ENCODE measurements around the gene GSE1.
A peak's percentile ranks its signal among the peaks of the same experiment; 100 is the strongest.

GSE1 gene

DNA sequence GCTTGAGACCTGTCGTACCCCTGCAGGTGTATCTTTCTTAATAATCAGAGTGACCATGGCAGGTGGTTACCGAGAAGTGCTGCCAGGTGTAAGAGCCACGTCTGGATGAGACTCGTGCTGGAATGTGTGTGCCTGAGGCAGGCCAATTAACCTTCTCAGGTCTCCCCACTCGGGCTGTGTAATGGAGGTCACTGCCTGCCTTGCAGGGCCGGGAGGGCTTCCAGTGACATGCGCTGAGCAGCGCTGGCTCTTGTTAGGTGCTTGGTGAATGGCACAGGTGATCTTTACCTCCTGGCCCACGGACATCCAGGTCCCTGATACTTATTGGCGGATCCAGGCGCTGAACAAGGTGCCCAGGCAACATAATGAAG, 4.6 kb upstream of the GSE1 start:
- no peak for DNase-seq (ENCODE audit: low read depth)
- TF ChIP-seq, protein P1, sequence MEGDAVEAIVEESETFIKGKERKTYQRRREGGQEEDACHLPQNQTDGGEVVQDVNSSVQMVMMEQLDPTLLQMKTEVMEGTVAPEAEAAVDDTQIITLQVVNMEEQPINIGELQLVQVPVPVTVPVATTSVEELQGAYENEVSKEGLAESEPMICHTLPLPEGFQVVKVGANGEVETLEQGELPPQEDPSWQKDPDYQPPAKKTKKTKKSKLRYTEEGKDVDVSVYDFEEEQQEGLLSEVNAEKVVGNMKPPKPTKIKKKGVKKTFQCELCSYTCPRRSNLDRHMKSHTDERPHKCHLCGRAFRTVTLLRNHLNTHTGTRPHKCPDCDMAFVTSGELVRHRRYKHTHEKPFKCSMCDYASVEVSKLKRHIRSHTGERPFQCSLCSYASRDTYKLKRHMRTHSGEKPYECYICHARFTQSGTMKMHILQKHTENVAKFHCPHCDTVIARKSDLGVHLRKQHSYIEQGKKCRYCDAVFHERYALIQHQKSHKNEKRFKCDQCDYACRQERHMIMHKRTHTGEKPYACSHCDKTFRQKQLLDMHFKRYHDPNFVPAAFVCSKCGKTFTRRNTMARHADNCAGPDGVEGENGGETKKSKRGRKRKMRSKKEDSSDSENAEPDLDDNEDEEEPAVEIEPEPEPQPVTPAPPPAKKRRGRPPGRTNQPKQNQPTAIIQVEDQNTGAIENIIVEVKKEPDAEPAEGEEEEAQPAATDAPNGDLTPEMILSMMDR (conservative IDR thresholded peaks at IDR 0.05; ENCODE audit: low read depth, low read length) = no peak
- H3K4me3 ChIP-seq (ENCODE audit: low read length) = no peak overlapping the region

DNA sequence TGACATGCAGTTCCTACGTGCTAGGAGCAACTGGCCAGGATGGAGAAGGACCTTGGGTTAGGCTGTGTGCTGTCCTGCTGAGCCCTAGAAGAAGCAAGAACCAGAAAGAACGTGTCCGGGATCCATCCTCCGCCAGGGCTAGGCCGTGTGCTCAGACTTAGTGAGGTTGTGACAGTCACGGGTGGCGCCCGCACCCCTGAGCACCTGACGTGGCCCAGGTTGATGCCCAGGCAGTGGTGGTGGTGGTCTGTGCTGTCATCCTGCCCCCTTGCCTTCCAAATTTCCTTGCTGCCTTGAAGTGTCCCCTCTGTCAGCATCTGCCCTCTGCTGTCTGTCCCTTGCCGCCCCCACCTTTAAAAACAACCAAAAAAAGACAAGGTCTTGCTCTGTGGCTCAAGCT, 4.2 kb upstream of the GSE1 start:
- TF ChIP-seq, protein P1 (conservative IDR thresholded peaks at IDR 0.05; ENCODE audit: low read depth, low read length) = no peak
- H3K4me3 ChIP-seq (ENCODE audit: low read length) = no peak overlapping the region
- no peak for DNase-seq (ENCODE audit: low read depth)

DNA sequence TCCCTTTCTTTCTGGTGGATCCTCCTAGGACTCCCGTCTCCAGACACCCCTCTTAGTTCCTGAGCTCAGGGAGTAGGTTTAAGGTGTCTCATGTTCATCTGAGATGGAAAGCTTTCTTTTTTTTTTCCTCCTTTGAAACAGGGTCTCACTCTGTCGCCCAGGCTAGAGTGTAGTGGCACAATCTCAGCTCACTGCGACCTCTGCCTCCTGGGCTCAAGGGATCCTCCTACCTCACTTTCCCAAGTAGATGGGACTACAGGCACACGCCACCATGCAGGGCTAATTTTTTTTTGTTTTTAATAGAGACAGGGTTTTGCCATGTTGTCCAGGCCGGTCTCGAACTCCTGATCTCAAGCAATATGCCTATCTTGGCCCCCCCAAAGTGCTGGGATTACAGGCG, 3.6 kb upstream of the GSE1 start:
- TF ChIP-seq, protein P1 (conservative IDR thresholded peaks at IDR 0.05; ENCODE audit: low read depth, low read length) = no peak
- no peak overlapping the region for H3K4me3 ChIP-seq (ENCODE audit: low read length)

DNA sequence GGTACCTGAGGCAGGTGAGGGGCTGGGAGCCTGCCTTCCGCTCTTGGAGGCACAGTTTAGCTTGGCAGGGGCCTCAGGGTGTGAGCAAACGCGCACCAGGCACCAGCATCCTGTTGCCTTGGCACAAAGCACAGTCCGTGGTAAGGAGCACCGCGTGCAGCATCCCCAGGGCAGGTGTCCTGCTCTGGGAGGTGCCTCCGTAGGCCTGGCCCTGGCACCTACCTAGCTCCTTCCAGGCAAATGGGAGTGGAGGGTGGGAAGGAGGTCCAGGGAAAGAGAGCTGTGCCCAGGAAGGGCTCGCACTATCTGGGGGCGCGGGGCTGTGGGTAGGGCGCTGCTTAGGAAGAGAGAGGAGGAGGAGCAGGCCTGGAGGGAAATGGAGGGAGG, 3.1 kb upstream of the GSE1 start:
- TF ChIP-seq, protein P1 (conservative IDR thresholded peaks at IDR 0.05; ENCODE audit: low read depth, low read length) = no peak
- no peak overlapping the region for H3K4me3 ChIP-seq (ENCODE audit: low read length)
- DNase-seq (ENCODE audit: low read depth) = no peak

More for the DNA sequence above, 3.6 kb upstream of the GSE1 start:
- no peak for DNase-seq (ENCODE audit: low read depth)

DNA sequence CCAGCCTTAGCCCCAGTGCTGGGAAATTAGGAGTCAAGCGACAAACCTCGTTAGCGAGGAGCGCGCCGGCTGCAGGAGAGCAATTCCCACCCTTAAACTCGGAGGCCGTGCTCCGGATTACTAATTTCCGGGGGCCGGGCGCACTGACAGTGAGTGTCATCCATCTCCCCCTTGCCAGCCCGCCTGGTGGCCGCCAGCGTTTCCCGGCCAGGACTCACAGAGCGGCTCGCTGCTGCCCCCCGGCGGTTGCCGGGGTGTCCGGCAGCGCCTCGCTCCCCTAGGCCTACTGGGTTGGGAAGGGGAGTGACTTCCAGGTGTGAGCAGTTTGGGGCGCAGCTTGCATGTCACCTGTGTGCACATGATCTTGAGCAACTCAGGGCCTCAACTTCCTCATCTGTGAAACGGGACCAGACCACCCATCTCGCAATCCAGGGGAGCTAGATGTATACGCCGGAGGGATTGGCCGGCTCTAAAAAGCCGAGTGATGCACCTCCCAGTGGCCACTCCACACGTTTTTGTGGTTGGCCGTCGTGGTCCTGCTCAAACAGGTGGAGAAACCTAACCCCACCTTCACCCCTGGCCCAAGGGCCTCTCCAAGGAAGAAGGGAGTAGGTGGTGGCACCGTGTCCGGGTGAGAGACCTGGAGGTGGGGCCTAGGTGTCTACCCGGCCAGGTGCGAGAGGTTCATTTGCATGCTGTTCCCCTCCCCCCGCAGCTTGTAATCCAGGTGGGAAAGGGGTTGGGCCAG, 2.5 kb upstream of the GSE1 start:
- TF ChIP-seq, protein P1 (conservative IDR thresholded peaks at IDR 0.05; ENCODE audit: low read depth, low read length) = peak; percentile 89
- H3K4me3 ChIP-seq (ENCODE audit: low read length) = peak overlapping the region; percentile 22
- no peak for DNase-seq (ENCODE audit: low read depth)

DNA sequence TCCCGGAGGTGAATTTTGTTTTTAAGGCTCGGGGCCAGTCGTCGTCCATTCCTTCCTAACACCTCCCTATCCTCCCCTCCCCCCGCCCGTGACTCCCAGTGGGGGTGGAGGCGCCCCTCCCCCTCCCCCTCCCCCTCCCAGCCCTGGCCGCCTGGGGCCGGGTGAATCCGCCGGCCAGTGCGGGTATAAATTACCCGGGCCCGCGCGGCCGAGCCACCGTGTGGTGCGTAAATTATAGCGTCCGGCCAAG, 2.0 kb upstream of the GSE1 start:
- TF ChIP-seq, protein P1 (conservative IDR thresholded peaks at IDR 0.05; ENCODE audit: low read depth, low read length) = no peak
- DNase-seq (ENCODE audit: low read depth) = no peak
- peak overlapping the region; percentile 31 for H3K4me3 ChIP-seq (ENCODE audit: low read length)

DNA sequence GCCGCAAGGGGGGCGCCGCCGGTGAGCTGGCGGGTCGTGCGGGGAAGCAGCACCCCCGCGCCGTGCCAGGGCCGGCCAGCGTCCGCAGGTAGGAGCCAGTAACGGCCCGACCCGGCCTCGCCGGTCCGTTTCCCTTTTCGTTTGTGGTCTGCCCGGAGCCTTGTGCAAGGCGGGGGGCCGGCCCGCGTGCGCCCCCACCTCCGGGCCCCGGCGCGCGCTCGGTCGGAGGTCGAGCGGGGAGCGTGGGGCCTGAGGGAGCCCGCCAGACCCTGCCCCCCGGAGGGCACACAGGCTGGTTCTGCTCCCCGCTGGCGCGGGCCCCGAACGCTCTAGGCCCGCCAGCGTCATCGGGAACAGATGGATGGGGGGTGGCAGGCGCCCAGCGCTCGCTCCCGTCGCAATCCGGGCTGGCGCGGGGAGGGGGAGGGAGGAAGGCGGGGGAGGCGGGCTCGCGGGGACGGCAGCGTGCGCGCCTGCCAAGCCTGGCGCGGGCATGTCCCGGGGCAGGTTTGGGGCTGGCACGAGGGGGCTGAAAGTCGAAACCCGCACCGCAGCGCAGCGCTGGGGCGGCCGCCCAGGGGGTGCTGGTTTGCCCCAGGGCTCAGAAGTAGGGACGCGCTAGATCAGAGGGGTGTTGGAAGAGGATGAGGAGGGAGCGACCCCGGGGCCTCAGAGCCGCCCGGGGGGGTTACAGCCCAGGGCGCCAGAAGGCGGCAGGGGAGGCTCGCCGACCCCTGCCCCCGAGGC, 1.5 kb upstream of the GSE1 start:
- peak overlapping the region; percentile 48 for H3K4me3 ChIP-seq (ENCODE audit: low read length)
- no peak for DNase-seq (ENCODE audit: low read depth)
- TF ChIP-seq, protein P1 (conservative IDR thresholded peaks at IDR 0.05; ENCODE audit: low read depth, low read length) = no peak
